H1 (cell line): Measurements from ENCODE around the gene PSMD3. TPM values are rescaled to one million over a fixed set of nuclear protein-coding genes. Genes with fewer than 3 reads are reported as not detected.

ENCODE experiments used
- CTCF ChIA-PET: fragments of 300-600 bp; sonication (Branson Sonifier 250); formaldehyde crosslinking; loops from one replicate; lab custom pipeline; 2021; ENCODE audit not compliant: partially characterized antibody; lab: Charles Lee
- POLR2A ChIA-PET: fragments of 300-600 bp; sonication (Branson Sonifier 250); formaldehyde crosslinking; loops from one replicate; lab custom pipeline; 2021; ENCODE audit warnings: inconsistent platforms; ENCODE audit not compliant: partially characterized antibody; lab: Charles Lee
- DNase-seq, 2 experiments: peaks; one replicate each; pipeline versions ENCODE4 v3.0.0 to v3.0.0-alpha.2; 2010 to 2022; ENCODE audit warnings: low spot score in 2 of 2, low read depth in 1 of 2, mixed read lengths in 1 of 2
- FAIRE-seq: peaks from 2 replicates; lab custom pipeline; 2011; peaks lifted over from hg19 to GRCh38; lab: Jason Lieb, UNC
- H2AFZ ChIP-seq: 2 replicates; pipeline ENCODE4 v1.8.1; 2012; ENCODE audit warnings: low read length, inconsistent platforms
- H2AK5ac ChIP-seq: 2 replicates; pipeline ENCODE4 v1.6.1; 2013; ENCODE audit warnings: low read depth, low read length
- H2BK120ac ChIP-seq: replicated peaks from 2 replicates; pipeline ENCODE3; 2013; ENCODE audit warnings: low read depth, low read length, inconsistent platforms
- H2BK12ac ChIP-seq: 2 replicates; pipeline ENCODE4 v1.6.1; 2013; ENCODE audit warnings: low read depth, low read length
- H2BK15ac ChIP-seq: 2 replicates; pipeline ENCODE4 v1.6.1; 2013; ENCODE audit warnings: low read length
- H2BK20ac ChIP-seq: 2 replicates; pipeline ENCODE4 v1.6.1; 2013; ENCODE audit warnings: low read length
- H2BK5ac ChIP-seq: 2 replicates; pipeline ENCODE4 v1.6.1; 2013; ENCODE audit warnings: low read depth, low read length
- H3K14ac ChIP-seq: 2 replicates; pipeline ENCODE4 v1.6.1; 2013; ENCODE audit warnings: inconsistent platforms; ENCODE audit not compliant: insufficient read length
- H3K18ac ChIP-seq: 2 replicates; pipeline ENCODE4 v1.6.1; 2013; ENCODE audit warnings: low read length; ENCODE audit errors: extremely low read depth
- H3K23ac ChIP-seq: 2 replicates; pipeline ENCODE4 v1.6.1; 2013; ENCODE audit warnings: inconsistent platforms; ENCODE audit not compliant: insufficient read length
- H3K23me2 ChIP-seq: 2 replicates; pipeline ENCODE4 v1.6.1; 2013; ENCODE audit warnings: low read depth, low read length
- H3K27ac ChIP-seq: 2 replicates; pipeline ENCODE4 v1.6.1; 2011; ENCODE audit warnings: low read depth, low read length, inconsistent platforms
- H3K27me3 ChIP-seq, 4 experiments: replicated peaks in 1 of 4; 1 replicate in 1 of 4; 2 replicates in 3 of 4; pipeline versions ENCODE4 v1.6.1 to v1.8.1; 2011 to 2013; ENCODE audit warnings: low read length in 3 of 4, mild to moderate bottlenecking in 3 of 4, inconsistent platforms in 2 of 4, mixed read lengths in 2 of 4, moderate library complexity in 1 of 4; ENCODE audit not compliant: control insufficient read depth in 3 of 4, insufficient read depth in 3 of 4; ENCODE audit errors: extremely low read depth in 1 of 4
- H3K36me3 ChIP-seq, 4 experiments: 2 replicates each; pipeline versions ENCODE4 v1.6.1 to v1.8.1; 2011 to 2013; ENCODE audit warnings: mild to moderate bottlenecking in 4 of 4, low read length in 3 of 4, moderate library complexity in 2 of 4, control low read depth in 1 of 4, inconsistent platforms in 1 of 4; ENCODE audit not compliant: insufficient read depth in 4 of 4, control insufficient read depth in 2 of 4
- H3K4ac ChIP-seq: replicated peaks from 2 replicates; pipeline ENCODE3; 2013; ENCODE audit warnings: low read length, low read depth, mixed read lengths, inconsistent platforms; ENCODE audit not compliant: insufficient read length
- H3K4me1 ChIP-seq, 4 experiments: replicated peaks in 1 of 4; 1 replicate in 1 of 4; 2 replicates in 3 of 4; pipeline versions ENCODE4 v1.6.1 to v1.8.1; 2011 to 2013; ENCODE audit warnings: low read length in 3 of 4, inconsistent platforms in 2 of 4, mixed read lengths in 1 of 4; ENCODE audit not compliant: insufficient read depth in 4 of 4, control insufficient read depth in 3 of 4
- H3K4me2 ChIP-seq, 2 experiments: 2 replicates each; pipeline versions ENCODE4 v1.6.1 to v1.8.1; 2011 to 2013; ENCODE audit warnings: low read depth in 2 of 2, low read length in 2 of 2, control low read depth in 1 of 2, inconsistent platforms in 1 of 2, mild to moderate bottlenecking in 1 of 2; ENCODE audit not compliant: insufficient read depth in 1 of 2
- H3K4me3 ChIP-seq, 4 experiments: fragments of 200-600, 300-600 bp in 1 of 4; sonication (generic), shearing (Covaris generic), sonication (Bioruptor Twin) in 1 of 4; 2 replicates each; pipeline versions ENCODE4 v1.5.1 to v1.8.1; 2011 to 2016; ENCODE audit warnings: low read length in 4 of 4, low read depth in 3 of 4, control low read depth in 2 of 4, inconsistent platforms in 2 of 4, mild to moderate bottlenecking in 2 of 4, mixed read lengths in 1 of 4, moderate library complexity in 1 of 4; ENCODE audit not compliant: insufficient read depth in 2 of 4; ENCODE audit errors: extremely low read depth in 1 of 4
- H3K56ac ChIP-seq: replicated peaks from 2 replicates; pipeline ENCODE3; 2013; ENCODE audit warnings: low read depth, mild to moderate bottlenecking, mixed read lengths, low read length, inconsistent platforms; ENCODE audit not compliant: insufficient read length
- H3K79me1 ChIP-seq: 2 replicates; pipeline ENCODE4 v1.6.1; 2013; ENCODE audit warnings: low read depth, low read length, control low read depth
- H3K79me2 ChIP-seq, 2 experiments: 2 replicates each; pipeline versions ENCODE4 v1.6.1 to v1.8.1; 2012 to 2013; ENCODE audit warnings: low read length in 2 of 2, mild to moderate bottlenecking in 2 of 2, inconsistent platforms in 1 of 2; ENCODE audit not compliant: insufficient read depth in 2 of 2, control insufficient read depth in 1 of 2
- H3K9ac ChIP-seq, 4 experiments: replicated peaks in 1 of 4; 1 replicate in 1 of 4; 2 replicates in 3 of 4; pipeline versions ENCODE4 v1.6.1 to v1.8.1; 2011 to 2013; ENCODE audit warnings: low read depth in 3 of 4, low read length in 3 of 4, control low read depth in 2 of 4, mild to moderate bottlenecking in 2 of 4, moderate library complexity in 2 of 4, inconsistent platforms in 1 of 4; ENCODE audit errors: extremely low read depth in 1 of 4
- H3K9me3 ChIP-seq, 2 experiments: 2 replicates each; pipeline versions ENCODE4 v1.6.1 to v1.8.1; 2012 to 2013; ENCODE audit warnings: mild to moderate bottlenecking in 2 of 2, moderate library complexity in 2 of 2, control low read depth in 1 of 2, inconsistent platforms in 1 of 2, low read depth in 1 of 2, low read length in 1 of 2, mixed read lengths in 1 of 2; ENCODE audit not compliant: insufficient read depth in 2 of 2
- H4K20me1 ChIP-seq, 2 experiments: replicated peaks in 1 of 2; 2 replicates each; pipeline versions ENCODE3 to v1.8.1; 2011 to 2013; ENCODE audit warnings: inconsistent platforms in 2 of 2, low read length in 2 of 2, mild to moderate bottlenecking in 1 of 2; ENCODE audit not compliant: insufficient read depth in 2 of 2, control insufficient read depth in 1 of 2
- H4K5ac ChIP-seq: 2 replicates; pipeline ENCODE4 v1.6.1; 2013; ENCODE audit warnings: low read length, low read depth, mixed read lengths, inconsistent platforms; ENCODE audit not compliant: insufficient read length
- H4K8ac ChIP-seq: 2 replicates; pipeline ENCODE4 v1.8.0; 2013; ENCODE audit warnings: mild to moderate bottlenecking, moderate library complexity, low read length, inconsistent platforms; ENCODE audit not compliant: insufficient read depth; ENCODE audit errors: extremely low read depth
- H4K91ac ChIP-seq: replicated peaks from 2 replicates; pipeline ENCODE3; 2013; ENCODE audit warnings: low read length, mixed read lengths, inconsistent platforms; ENCODE audit not compliant: insufficient read length
- ASH2L ChIP-seq: fragments of 200-600, 300-600 bp; sonication (generic); IDR thresholded peaks from one replicate; pipeline ENCODE4 v1.7.1; 2017; ENCODE audit warnings: low read length
- EGR1 ChIP-seq: IDR thresholded peaks from 2 replicates; pipeline ENCODE4 v1.6.1; 2011; ENCODE audit warnings: low read depth, low read length, borderline replicate concordance
- HDAC6 ChIP-seq: IDR thresholded peaks from one replicate; pipeline ENCODE4 v1.7.1; 2012; ENCODE audit warnings: low read depth, mild to moderate bottlenecking, inconsistent platforms, low read length, moderate library complexity
- JUN ChIP-seq: IDR thresholded peaks from 2 replicates; pipeline ENCODE4 v1.6.1; 2011; ENCODE audit warnings: low read depth, mild to moderate bottlenecking, improper control_type of control experiment, low read length
- KDM5A ChIP-seq: fragments of 200-600 bp; IDR thresholded peaks from 2 replicates; pipeline ENCODE4 v1.7.1; 2012; ENCODE audit warnings: mild to moderate bottlenecking, low read length, inconsistent platforms, mixed read lengths
- MAFK ChIP-seq: IDR thresholded peaks from 2 replicates; pipeline ENCODE4 v1.6.1; 2012; ENCODE audit warnings: low read depth, mild to moderate bottlenecking, improper control_type of control experiment, low read length
- POU5F1 ChIP-seq: IDR thresholded peaks from 2 replicates; pipeline ENCODE4 v1.6.1; 2011; ENCODE audit warnings: low read depth, mild to moderate bottlenecking, low read length, moderate library complexity
- RXRA ChIP-seq: IDR thresholded peaks from 2 replicates; pipeline ENCODE4 v1.6.1; 2011; ENCODE audit warnings: low read depth, mild to moderate bottlenecking, low read length, moderate library complexity; ENCODE audit not compliant: insufficient read depth
- SP1 ChIP-seq: IDR thresholded peaks from 2 replicates; pipeline ENCODE4 v1.6.1; 2011; ENCODE audit warnings: low read depth, low read length
- SP2 ChIP-seq: IDR thresholded peaks from 2 replicates; pipeline ENCODE4 v1.6.1; 2012; ENCODE audit warnings: mild to moderate bottlenecking, low read length, inconsistent platforms
- SUZ12 ChIP-seq: fragments of 200-600 bp; sonication (generic); IDR thresholded peaks from 2 replicates; pipeline ENCODE4 v1.6.1; 2012; ENCODE audit warnings: mild to moderate bottlenecking, inconsistent platforms, low read length, moderate library complexity, mixed read lengths
- TAF7 ChIP-seq: optimal IDR thresholded peaks from 2 replicates; pipeline ENCODE3; 2011; ENCODE audit warnings: low read depth, mild to moderate bottlenecking, inconsistent platforms, low read length, moderate library complexity, borderline replicate concordance
- TEAD4 ChIP-seq: IDR thresholded peaks from 2 replicates; pipeline ENCODE4 v1.6.1; 2012; ENCODE audit warnings: low read depth, low read length, inconsistent platforms, mixed read lengths
- YY1 ChIP-seq: IDR thresholded peaks from 2 replicates; pipeline ENCODE4 v1.6.1; 2011; ENCODE audit warnings: low read depth, mild to moderate bottlenecking, low read length
- WGBS, 2 experiments: shearing (Covaris generic) in 1 of 2; methylation state at CpG; one replicate each; pipeline versions ENCODE4 v1.1.6 to v1.1.7; 2013 to 2015; ENCODE audit warnings: low lambda C conversion rate in 2 of 2, mixed read lengths in 2 of 2, inconsistent platforms in 1 of 2, low coverage in 1 of 2, missing lambda C conversion rate in 1 of 2; ENCODE audit not compliant: insufficient replicate concordance in 2 of 2, insufficient coverage in 1 of 2, insufficient read length in 1 of 2; ENCODE audit errors: extremely low coverage in 1 of 2, missing lambda C conversion rate in 1 of 2; 5-methylcytosine and 5-hydroxymethylcytosine counted together
- polyA plus RNA-seq, 7 experiments: library from polyadenylated mRNA; depleted of rRNA in 3 of 7; stranded (reverse) in 5 of 7; unstranded in 2 of 7; fragments of >200 nt in 5 of 7; fragments of 200-250 nt in 2 of 7; gene quantifications; 1 replicate in 5 of 7; 2 replicates in 1 of 7; 4 replicates in 1 of 7; pipeline versions ENCODE4 v1.2.1 to v1.2.3, GENCODE V29; 2011 to 2013; ENCODE audit warnings: missing spikeins in 2 of 7, mixed read lengths in 2 of 7
- total RNA-seq: library from RNA; stranded (reverse); fragmentation: NEBNext Ultra II Directional; extraction: Animal tissue kit (Norgen Biotek cat#: 25700); gene quantifications from 2 replicates; pipeline ENCODE4 v1.2.1, GENCODE V29; 2021

PSMD3 gene
- total and polyA plus RNA-seq, 2 of the 8 experiments (the other 6 are each of a cell fraction or from before 2014, with no cell fraction given) = 151 to 198 TPM

GRCh38 chr17:39988206-39988810 lies 7.7 kb downstream of the PSMD3 start:
- CTCF ChIA-PET = interaction anchor here (1.4 to 2.0 kb wide), 3 partner anchors 9 to 51 kb away, joined by 3 to 5 read pairs (median 3); no protein-coding TSS in a partner anchor
- no peak for FAIRE-seq
- H4K20me1 ChIP-seq = peaks cover 0 to 9% of the 10 kb centered on the region in 2 experiments
- TF ChIP-seq SP1 = no peak
- TF ChIP-seq POU5F1 = no peak
- no peak for TF ChIP-seq SUZ12
- no peak for TF ChIP-seq TAF7
- TF ChIP-seq EGR1 = no peak
- no peak for TF ChIP-seq YY1
- TF ChIP-seq TEAD4 = no peak
- TF ChIP-seq RXRA = no peak
- no peak for TF ChIP-seq JUN
- TF ChIP-seq MAFK = no peak
- no peak for TF ChIP-seq KDM5A
- no peak for TF ChIP-seq SP2
- no peak for TF ChIP-seq ASH2L
- no peak for TF ChIP-seq HDAC6

More at GRCh38 chr17:39988206-39988810, 7.7 kb downstream of the PSMD3 start:
- Histone ChIP-seq H3K18ac (no peak overlapping the region), H3K23me2 (no peaks in the 10 kb centered on the region), H2BK5ac (no peak overlapping the region), H3K4me1 (no peaks in the 10 kb centered on the region), H3K9ac (no peak overlapping the region), H4K8ac (no peak overlapping the region), H2BK20ac (no peak overlapping the region), H3K36me3 (peaks cover 63 to 91% (median 86%) of the 10 kb centered on the region in 4 experiments), H4K5ac (no peak overlapping the region), H3K9me3 (no peaks in the 10 kb centered on the region), H3K79me2 (peaks cover 0 to 4% of the 10 kb centered on the region in 2 experiments; a peak in 1 of 4 replicates), H3K14ac (no peak overlapping the region), H3K4me3 (no peak overlapping the region), H3K4me2 (no peak overlapping the region), H3K4ac (no peak overlapping the region), H3K27ac (no peak overlapping the region), H3K23ac (no peak overlapping the region), H2AFZ (no peak overlapping the region), H3K79me1 (0 out of 2 replicates have a peak, but pooled peaks cover 2% of the 10 kb centered on the region), H3K27me3 (no peaks in the 10 kb centered on the region), H2AK5ac (no peak overlapping the region), H2BK12ac (no peak overlapping the region), H2BK15ac (no peak overlapping the region), H4K91ac (no peak overlapping the region), H3K56ac (no peak overlapping the region), H2BK120ac (no peak overlapping the region)
- POLR2A ChIA-PET = interaction anchor here (1.6 kb wide), 2 partner anchors 9 to 35 kb away, joined by 4 to 6 read pairs; no protein-coding TSS in a partner anchor
- DNase-seq = no peak
- WGBS, 2 experiments = 94% methylated on average over 11 of the region's 11 CpGs; no CpG with 5 or more reads in 1 of the 2 experiments
